IMR-90 (cell line): ENCODE measurements around the gene TTI1.

Experiments used
- BHLHE40 ChIP-seq: fragments of 150-350 bp; IDR thresholded peaks from 2 replicates; pipeline ENCODE4 v1.6.1; 2016; ENCODE audit warnings: mild to moderate bottlenecking, low read depth, low read length
- CEBPB ChIP-seq: IDR thresholded peaks from 2 replicates; pipeline ENCODE4 v1.6.1; 2012; ENCODE audit warnings: low read depth, low read length, improper control_type of control experiment
- CTCF ChIP-seq: conservative IDR thresholded peaks from 2 replicates; pipeline ENCODE4 v1.5.1; 2012; ENCODE audit warnings: mild to moderate bottlenecking, low read depth, low read length, improper control_type of control experiment
- MAFK ChIP-seq: IDR thresholded peaks from 2 replicates; pipeline ENCODE4 v1.6.1; 2012; ENCODE audit warnings: low read depth, low read length, improper control_type of control experiment
- MAZ ChIP-seq: IDR thresholded peaks from 2 replicates; pipeline ENCODE4 v1.6.1; 2012; ENCODE audit warnings: low read depth, mild to moderate bottlenecking, low read length, improper control_type of control experiment, moderate library complexity, borderline replicate concordance
- MXI1 ChIP-seq: IDR thresholded peaks from 2 replicates; pipeline ENCODE4 v1.6.1; 2012; ENCODE audit warnings: low read depth, mild to moderate bottlenecking, low read length, moderate library complexity, borderline replicate concordance
- NFE2L2 ChIP-seq: fragments of 150-350 bp; IDR thresholded peaks from 2 replicates; pipeline ENCODE4 v1.6.1; 2016; ENCODE audit warnings: low read depth, mild to moderate bottlenecking, low read length
- POLR2A ChIP-seq: IDR thresholded peaks from 2 replicates; pipeline ENCODE4 v1.6.1; 2012; ENCODE audit warnings: mild to moderate bottlenecking, low read depth, low read length
- RAD21 ChIP-seq: IDR thresholded peaks from 2 replicates; pipeline ENCODE4 v1.6.1; 2012; ENCODE audit warnings: low read length, improper control_type of control experiment
- RCOR1 ChIP-seq: IDR thresholded peaks from 2 replicates; pipeline ENCODE4 v1.6.1; 2012; ENCODE audit warnings: mild to moderate bottlenecking, low read length, improper control_type of control experiment; ENCODE audit not compliant: insufficient replicate concordance
- RFX5 ChIP-seq: IDR thresholded peaks from 2 replicates; pipeline ENCODE4 v1.8.0; 2012; ENCODE audit warnings: low read depth, mild to moderate bottlenecking, low read length, moderate library complexity
- SMC3 ChIP-seq: fragments of 150-350 bp; IDR thresholded peaks from 2 replicates; pipeline ENCODE4 v1.6.1; 2016; ENCODE audit warnings: low read depth, mild to moderate bottlenecking, antibody characterized with exemption, low read length, moderate library complexity
- USF2 ChIP-seq: fragments of 150-350 bp; IDR thresholded peaks from 2 replicates; pipeline ENCODE4 v1.6.1; 2017; ENCODE audit warnings: mild to moderate bottlenecking, antibody characterized with exemption, low read length, low read depth

GRCh38 chr20:37971561-37972127 lies 61.6 kb downstream of the TTI1 start:
- no peak for TF ChIP-seq POLR2A
- no peak for TF ChIP-seq CTCF
- TF ChIP-seq MAFK = no peak
- no peak for TF ChIP-seq USF2
- no peak for TF ChIP-seq SMC3
- TF ChIP-seq RFX5 = no peak
- no peak for TF ChIP-seq NFE2L2
- TF ChIP-seq MAZ = no peak
- no peak for TF ChIP-seq RCOR1
- no peak for TF ChIP-seq RAD21
- TF ChIP-seq BHLHE40 = no peak
- no peak for TF ChIP-seq CEBPB
- TF ChIP-seq MXI1 = no peak
